ENCODE data around the gene CD164L2. TPM values are rescaled to one million over a fixed set of nuclear protein-coding genes. Genes with fewer than 3 reads are reported as not detected.
A peak's percentile ranks its signal among the peaks of the same experiment; 100 is the strongest.
"Not testable (repeated sequence)": the region's sequence is repeated elsewhere in the genome, so short reads cannot be mapped to it uniquely, and the experiment has no call there.

CD164L2 gene
- total RNA-seq, 1 experiment from 2014 or later = not detected

GRCh38 chr1:27408151-27408550 is 25.0 kb upstream of the CD164L2 start:
- in situ Hi-C loops (cut with HindIII; ENCODE audit: low pct_unique_long_range_greater_than_20kb, low sequenced_read_pairs) = no loop called here

GRCh38 chr1:27406791-27407190 is 23.7 kb upstream of the CD164L2 start:
- DNase-seq (ENCODE audit: low read depth, low spot score); in situ Hi-C loops (cut with HindIII; ENCODE audit: low pct_unique_long_range_greater_than_20kb, low sequenced_read_pairs): not testable (repeated sequence)

More at GRCh38 chr1:27408151-27408550, 25.0 kb upstream of the CD164L2 start:
- DNase-seq (ENCODE audit: low read depth, low spot score) = no peak

- DNase-seq (ENCODE audit: low read depth, low spot score) = no peak
- in situ Hi-C loops (cut with HindIII; ENCODE audit: low pct_unique_long_range_greater_than_20kb, low sequenced_read_pairs) = no loop called here
Observed at GRCh38 chr1:27406362-27406680, 23.2 kb upstream of the CD164L2 start.

- in situ Hi-C loops (cut with HindIII; ENCODE audit: low pct_unique_long_range_greater_than_20kb, low sequenced_read_pairs); DNase-seq (ENCODE audit: low read depth, low spot score): not testable (repeated sequence)
Observed at GRCh38 chr1:27405598-27406361, 22.6 kb upstream of the CD164L2 start.

- in situ Hi-C loops (cut with HindIII; ENCODE audit: low pct_unique_long_range_greater_than_20kb, low sequenced_read_pairs) = no loop called here
- DNase-seq (ENCODE audit: low read depth, low spot score) = no peak
Observed at GRCh38 chr1:27405074-27405473, 21.9 kb upstream of the CD164L2 start.

GRCh38 chr1:27403931-27404330 is 20.8 kb upstream of the CD164L2 start:
- in situ Hi-C loops (cut with HindIII; ENCODE audit: low pct_unique_long_range_greater_than_20kb, low sequenced_read_pairs) = no loop called here

GRCh38 chr1:27403065-27403726 is 20.1 kb upstream of the CD164L2 start:
- peak; percentile 29 for DNase-seq (ENCODE audit: low read depth, low spot score)
- in situ Hi-C loops (cut with HindIII; ENCODE audit: low pct_unique_long_range_greater_than_20kb, low sequenced_read_pairs) = no loop called here

More at GRCh38 chr1:27403931-27404330, 20.8 kb upstream of the CD164L2 start:
- no peak for DNase-seq (ENCODE audit: low read depth, low spot score)

- in situ Hi-C loops (cut with HindIII; ENCODE audit: low pct_unique_long_range_greater_than_20kb, low sequenced_read_pairs) = no loop called here
- peak; percentile 74 for DNase-seq (ENCODE audit: low read depth, low spot score)
Observed at GRCh38 chr1:27402349-27402754, 19.2 kb upstream of the CD164L2 start.

GRCh38 chr1:27400963-27401341 is 17.8 kb upstream of the CD164L2 start:
- in situ Hi-C loops (cut with HindIII; ENCODE audit: low pct_unique_long_range_greater_than_20kb, low sequenced_read_pairs) = no loop called here
- DNase-seq (ENCODE audit: low read depth, low spot score) = no peak

GRCh38 chr1:27400082-27400962 is 17.2 kb upstream of the CD164L2 start:
- in situ Hi-C loops (cut with HindIII; ENCODE audit: low pct_unique_long_range_greater_than_20kb, low sequenced_read_pairs) = no loop called here

GRCh38 chr1:27399251-27400025 is 16.3 kb upstream of the CD164L2 start:
- no peak for DNase-seq (ENCODE audit: low read depth, low spot score)
- in situ Hi-C loops (cut with HindIII; ENCODE audit: low pct_unique_long_range_greater_than_20kb, low sequenced_read_pairs) = no loop called here

More at GRCh38 chr1:27400082-27400962, 17.2 kb upstream of the CD164L2 start:
- no peak for DNase-seq (ENCODE audit: low read depth, low spot score)

GRCh38 chr1:27398405-27399149 is 15.4 kb upstream of the CD164L2 start:
- no peak for DNase-seq (ENCODE audit: low read depth, low spot score)
- in situ Hi-C loops (cut with HindIII; ENCODE audit: low pct_unique_long_range_greater_than_20kb, low sequenced_read_pairs) = no loop called here

- in situ Hi-C loops (cut with HindIII; ENCODE audit: low pct_unique_long_range_greater_than_20kb, low sequenced_read_pairs) = no loop called here
- no peak for DNase-seq (ENCODE audit: low read depth, low spot score)
Observed at GRCh38 chr1:27397749-27398148, 14.6 kb upstream of the CD164L2 start.

GRCh38 chr1:27397110-27397509 is 14.0 kb upstream of the CD164L2 start:
- no peak for DNase-seq (ENCODE audit: low read depth, low spot score)
- in situ Hi-C loops (cut with HindIII; ENCODE audit: low pct_unique_long_range_greater_than_20kb, low sequenced_read_pairs) = no loop called here

- peak; percentile 79 for DNase-seq (ENCODE audit: low read depth, low spot score)
- in situ Hi-C loops (cut with HindIII; ENCODE audit: low pct_unique_long_range_greater_than_20kb, low sequenced_read_pairs) = no loop called here
Observed at GRCh38 chr1:27395441-27396195, 12.5 kb upstream of the CD164L2 start.

- no peak for DNase-seq (ENCODE audit: low read depth, low spot score)
- in situ Hi-C loops (cut with HindIII; ENCODE audit: low pct_unique_long_range_greater_than_20kb, low sequenced_read_pairs) = no loop called here
Observed at GRCh38 chr1:27394925-27395324, 11.8 kb upstream of the CD164L2 start.

All from SK-MEL-5 (cell line).